GM19043 (cell line): Measurements from ENCODE around the gene CMBL.

Experiments
- ATAC-seq: cut with Tn5 transposase; IDR thresholded peaks from one replicate; pipeline ENCODE4 v1.9.1; 2021; ENCODE audit warnings: low read depth; ENCODE audit not compliant: unreplicated experiment

Gene CMBL

DNA sequence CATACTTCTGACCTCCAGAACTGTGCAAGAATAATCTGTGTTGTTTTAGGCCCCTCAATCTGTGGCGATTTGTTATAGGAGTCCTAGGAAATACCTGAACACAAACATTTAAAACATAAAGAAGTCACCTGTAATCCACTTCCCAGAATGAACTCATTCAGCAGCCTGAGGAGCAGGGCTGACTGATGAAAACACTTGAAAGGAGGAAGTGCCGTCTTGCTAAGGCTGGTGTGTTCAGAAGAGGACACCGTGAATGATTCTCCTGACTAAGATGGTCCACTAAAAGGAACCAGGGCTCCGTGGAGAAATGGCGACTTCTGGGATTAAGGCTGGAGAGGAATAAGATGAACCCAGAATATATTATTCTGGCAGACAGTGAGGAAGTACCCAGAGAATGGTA, 27.1 kb upstream of the CMBL start:
- ATAC-seq = no peak

DNA sequence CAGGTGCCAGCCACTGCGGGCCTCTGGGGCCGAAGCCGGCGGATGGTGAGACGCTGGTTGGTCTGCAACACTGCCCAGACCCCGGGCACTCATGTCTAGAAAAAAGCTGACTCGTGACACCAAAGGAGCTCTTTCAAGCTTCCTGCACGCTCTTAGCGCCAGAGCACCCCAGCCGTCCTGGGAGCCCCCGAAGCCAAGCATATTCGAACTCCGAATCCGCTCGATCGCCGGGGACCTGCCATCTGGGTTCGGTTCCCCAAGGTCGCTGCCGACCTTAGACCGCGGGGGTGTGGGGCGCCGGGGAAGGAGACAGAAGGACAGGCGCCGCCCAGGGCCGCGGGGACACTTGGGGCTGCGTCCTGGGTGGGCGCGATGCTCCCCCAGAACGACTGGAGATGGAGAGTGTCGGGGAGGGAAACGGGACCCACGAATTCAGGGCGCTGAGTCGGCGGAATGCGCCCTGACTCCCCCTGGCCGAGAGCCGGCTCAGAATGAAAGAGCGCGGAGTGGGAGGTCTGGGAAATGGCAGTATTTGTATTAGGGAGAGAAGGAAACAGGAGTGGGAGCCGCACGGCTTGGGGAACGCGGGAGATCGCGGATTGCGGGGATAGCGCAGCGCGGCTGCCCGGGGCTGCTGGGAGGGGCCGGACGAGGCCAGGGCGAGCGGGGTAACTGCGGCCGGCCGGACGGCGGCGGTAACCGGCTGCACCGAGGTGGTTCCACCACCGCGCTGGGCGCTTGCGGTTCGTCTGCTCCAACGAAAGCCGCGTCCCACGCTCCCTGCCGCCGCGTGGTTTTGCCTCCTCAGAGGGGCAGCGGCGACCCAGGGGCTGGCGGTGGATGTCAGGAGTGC, 25.7 kb upstream of the CMBL start:
- ATAC-seq = peak; percentile 57

DNA sequence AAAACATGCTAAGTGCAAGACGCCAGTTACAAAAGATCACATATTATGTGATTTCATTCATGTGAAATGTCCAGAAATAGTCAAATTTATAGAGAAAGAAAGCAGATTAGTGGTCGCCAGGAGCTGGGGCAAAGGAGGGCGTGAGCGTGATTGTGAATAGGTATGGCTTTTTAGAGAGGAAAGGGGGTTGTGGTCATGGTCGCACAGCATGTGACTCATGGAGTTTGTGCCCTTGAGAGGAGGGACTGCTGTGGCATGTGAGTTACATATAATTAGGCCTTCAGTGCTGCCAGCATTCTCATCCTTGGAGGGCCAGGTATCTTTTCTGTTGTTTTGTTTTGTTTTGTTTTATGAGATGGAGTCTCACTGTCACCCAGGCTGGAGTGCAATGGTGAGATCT, 24.6 kb upstream of the CMBL start:
- ATAC-seq = no peak

DNA sequence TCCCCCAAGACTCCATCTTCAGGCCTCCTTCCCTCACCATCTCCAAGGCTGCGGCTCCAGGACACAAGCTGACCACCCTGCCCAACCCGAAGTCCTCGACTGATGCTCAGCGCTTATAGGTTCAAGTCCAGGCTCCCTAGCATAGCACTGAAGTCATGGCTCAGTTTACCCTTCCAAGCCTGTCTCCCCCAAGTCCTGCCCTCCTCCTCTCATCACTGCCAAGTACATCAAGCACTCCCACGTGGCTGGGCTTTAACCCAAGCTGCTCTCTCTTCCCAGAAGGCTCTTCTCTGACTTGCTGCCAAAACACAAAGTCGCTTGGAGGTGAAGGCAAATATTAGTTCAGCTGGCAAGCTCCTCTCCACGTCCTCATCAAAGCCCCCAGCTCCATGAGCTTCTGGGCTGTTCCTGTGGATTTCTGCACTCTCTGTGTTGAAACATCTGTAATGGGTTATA, 23.7 kb upstream of the CMBL start:
- no peak for ATAC-seq

DNA sequence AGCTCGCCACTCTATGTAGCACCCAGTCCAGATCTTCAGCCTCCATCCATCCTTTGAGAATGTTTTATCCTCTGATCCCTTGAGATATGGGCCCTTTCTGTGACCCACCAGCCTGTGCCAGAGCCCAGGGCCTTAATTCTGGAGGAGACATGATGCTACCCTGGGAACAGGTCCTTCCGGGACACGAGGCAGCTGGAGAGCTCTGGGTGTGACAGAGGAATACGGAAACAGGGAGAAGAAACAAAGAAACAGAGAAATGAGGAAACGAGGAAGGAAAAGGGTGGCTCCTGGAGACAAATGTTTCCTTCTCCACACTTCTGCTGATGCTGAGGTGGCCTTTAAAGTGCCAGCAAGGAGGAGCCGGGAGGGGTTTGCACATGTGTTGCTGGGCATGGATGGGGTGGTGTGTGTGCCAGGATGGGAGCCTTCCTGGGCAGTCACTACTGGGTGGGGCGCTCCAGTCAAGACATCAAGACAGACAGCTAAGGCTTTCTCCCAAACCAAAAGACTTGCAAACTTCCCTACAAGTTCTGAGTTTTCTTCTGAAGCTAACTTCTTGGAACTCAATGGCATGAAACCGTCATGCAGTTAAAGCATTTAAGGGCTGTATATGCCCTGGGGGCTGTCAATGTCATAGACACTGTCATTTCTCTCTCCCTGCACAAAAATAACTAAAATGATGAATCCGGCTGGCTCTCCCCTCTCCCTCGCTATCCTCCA, 23.0 kb upstream of the CMBL start:
- no peak for ATAC-seq

DNA sequence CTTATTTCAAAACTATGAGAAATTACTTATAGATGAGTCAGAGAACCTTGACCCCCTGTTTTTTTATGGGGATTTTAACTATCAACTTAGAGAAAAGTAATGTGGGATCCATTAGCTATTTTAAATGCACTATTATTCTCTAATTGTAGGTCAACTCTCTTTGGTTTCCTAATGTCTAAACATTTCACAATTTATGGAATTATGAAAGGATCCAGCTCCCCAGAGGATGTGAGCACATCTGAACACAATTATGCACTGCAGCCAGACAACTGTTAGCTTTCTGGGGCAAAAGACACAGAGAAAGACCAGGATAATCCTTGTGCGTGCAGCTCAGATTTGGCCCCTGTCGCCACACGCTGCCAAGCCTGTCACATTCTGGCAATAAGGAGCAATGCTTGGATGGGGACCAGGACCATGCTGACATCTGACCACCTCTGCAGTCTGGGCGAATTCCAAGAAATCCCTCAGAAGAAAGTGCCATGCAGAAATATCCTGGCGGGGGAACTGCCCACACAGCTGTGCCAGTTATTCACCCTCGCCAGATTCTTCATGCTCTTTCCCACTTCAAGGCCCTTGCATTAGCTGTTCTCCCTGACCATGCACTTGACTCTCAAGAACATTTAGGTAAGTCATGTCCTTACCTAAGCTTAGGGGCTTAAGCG, 22.2 kb upstream of the CMBL start:
- no peak for ATAC-seq

DNA sequence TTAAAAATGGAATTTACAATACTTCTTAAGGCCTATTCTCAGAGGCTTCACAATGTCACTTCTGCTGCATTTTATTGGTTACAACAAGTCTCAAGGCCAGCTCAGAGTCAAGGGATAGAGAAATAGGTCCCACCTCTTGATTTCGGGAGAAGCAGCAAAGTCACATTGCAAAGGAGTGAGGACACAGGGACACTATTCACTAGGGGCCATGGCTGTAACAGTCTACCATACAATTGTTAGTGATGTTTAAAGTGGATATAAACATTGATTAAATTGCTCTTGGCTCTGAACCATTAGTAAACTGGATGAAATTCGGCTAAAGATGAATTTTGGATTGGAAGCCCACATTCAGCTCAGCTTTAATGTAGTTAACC, 21.7 kb upstream of the CMBL start:
- ATAC-seq = no peak

DNA sequence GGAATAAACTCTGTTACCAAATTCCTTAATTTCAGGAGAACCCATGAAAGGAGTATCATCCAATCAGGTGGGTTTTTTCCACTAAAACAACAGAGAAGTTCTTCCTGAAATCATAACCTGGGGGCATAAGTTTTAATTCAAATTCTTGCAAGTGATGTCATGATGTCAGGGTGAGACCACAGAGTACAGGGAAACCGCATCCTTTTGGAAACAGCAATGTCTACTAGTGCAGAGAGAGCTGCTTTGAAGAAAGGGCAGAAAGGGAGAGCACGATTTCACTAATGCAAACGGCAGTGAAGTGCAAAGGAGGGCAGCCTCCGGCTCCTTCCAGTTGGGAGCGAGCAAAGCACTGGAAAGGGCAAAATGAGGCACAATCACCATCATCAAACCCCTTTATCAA, 20.6 kb upstream of the CMBL start:
- ATAC-seq = no peak

DNA sequence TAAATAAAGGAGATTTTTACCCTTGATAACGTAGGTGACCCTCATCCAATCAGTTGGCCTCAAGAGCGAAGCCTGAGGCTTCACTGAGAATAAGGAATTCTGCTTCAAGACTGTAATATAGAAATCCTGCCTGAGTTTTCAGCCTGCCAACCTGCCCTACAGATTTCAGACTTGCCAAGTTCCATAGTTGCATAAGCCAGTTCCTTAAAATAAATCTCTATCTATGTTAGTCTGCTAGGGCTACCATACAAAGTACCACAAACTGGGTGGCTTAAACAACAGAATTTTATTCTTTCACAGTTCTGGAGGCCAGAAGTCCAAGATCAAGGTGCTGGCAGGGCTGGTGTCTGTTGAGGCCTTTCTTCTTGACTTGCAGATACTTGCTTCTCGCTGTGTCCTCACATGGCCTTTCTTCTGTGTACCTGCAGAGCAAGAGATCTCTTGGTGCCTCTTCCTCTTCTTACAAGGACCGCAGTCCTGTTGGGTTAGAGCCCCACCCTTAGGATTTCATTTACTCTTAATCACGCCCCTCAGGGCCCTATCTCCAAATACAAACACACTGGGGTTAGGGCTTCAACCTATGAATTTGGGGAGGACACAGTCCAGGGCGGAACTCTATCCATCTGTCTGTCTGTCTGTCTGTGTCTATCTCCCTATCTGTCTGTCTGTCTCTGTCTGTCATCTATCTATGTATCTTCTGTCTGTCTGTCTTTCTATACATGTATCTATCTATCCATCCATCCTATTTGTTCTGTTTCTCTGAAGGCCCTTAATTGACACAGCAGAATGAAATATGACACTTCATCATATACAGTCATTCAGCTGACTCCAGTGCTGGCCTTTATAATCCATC, 17.0 kb upstream of the CMBL start:
- ATAC-seq = no peak

DNA sequence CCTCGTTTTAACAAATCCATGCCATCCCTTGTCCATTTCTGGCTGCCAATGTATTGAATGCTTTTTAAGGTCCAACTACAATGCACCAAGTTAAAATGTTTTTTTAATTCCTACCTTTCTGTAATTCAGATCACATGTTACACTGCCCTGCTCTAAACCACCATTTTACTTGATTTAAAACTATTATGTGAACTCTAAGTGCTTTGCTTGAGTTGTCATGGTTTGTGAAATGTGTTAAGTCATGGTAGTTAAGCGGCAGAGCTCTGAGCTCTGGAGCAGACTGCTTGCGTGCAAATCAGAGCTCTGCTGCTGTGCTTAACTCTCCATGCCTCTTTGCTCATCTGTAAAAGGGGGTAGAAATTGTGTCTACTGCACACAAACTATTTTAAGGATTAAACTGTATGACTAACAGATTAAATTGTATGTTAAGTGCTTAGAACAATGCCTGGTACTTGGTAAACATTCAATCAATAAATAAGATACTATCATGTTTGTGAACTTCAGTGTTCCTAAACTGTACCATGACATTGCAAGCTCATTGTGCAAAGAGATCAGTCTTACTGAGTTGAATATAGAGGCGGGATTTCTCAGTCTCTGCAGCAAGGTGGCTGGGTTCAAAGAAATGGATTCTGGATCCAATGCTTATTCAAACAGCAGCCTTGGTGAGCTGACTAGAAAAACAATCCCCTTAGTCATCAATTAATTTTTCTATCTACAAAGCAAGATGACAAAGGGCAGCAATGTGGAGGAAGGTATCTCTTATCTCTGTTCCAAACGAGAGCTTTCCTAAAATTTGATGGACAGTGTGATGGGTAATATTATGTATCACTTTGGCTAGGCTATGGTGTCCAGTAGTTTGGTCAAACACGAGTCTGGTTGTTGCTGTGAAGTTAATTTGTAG, 16.1 kb upstream of the CMBL start:
- no peak for ATAC-seq

DNA sequence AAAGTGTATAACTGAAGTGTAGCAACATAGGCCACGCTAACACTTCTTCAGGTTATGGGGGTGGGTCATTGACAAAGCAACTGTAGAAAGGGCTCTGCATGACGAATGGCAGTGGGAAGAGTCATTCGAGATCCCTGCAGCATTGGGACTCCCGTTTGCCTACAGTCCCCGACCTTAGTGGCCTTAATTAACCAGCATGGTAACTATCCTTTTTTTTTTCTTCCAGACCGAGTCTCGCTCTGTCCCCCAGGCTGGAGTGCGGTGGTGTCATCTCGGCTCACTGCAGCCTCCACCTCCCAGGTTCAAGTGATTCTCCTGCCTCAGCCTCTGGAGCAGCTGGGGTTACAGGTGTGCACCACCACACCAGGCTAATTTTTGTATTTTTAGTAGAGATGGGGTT, 14.2 kb upstream of the CMBL start:
- ATAC-seq = no peak

DNA sequence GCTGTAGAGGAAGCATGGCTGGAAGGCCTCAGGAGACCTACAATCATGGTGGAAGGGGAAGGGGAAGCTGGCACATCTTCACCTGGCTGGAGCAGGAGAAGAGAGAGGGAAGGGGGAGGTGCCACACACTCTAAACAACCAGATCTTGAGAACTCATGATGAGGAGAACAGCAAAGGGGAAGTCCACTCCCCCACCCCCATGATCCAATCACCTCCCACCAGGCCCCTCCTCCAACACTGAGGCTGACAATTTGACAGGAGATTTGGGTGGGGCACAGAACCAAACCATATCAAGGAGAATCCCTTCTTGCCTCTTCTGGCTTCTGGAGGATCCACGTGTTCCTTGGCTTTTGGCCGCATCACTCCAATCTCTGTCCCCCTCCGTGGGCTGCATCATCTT, 13.1 kb upstream of the CMBL start:
- ATAC-seq = no peak

DNA sequence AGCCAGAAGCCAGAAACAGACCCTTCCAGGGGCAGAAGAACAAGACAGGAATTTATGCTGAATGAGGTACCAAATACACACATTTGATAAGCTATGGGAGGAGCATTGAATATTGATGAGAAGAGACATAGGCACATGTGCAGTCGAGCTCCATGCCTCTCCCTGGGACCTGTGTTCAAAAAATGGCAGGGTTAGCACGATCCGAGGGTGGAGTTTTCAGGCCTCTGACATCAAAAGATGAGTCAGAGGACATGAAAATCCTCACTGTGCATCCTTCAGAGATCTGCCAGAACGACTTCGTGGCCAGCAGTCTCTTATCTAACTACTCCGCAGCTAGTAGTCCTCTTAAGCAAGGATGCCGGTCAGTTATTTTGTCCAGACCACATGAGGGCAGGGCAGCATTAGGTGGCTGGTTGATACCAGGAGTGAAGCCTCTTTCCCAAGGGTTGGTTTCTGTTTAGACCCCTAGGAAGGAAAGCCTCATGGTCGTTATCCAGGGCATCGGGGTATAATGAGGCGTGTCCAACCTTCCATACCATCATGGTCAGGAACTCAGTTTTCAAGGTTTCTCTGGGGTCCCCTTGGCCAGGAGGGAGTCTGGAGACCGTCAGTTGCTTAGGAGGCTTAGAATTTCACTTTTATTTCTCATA, 11.6 kb upstream of the CMBL start:
- no peak for ATAC-seq

DNA sequence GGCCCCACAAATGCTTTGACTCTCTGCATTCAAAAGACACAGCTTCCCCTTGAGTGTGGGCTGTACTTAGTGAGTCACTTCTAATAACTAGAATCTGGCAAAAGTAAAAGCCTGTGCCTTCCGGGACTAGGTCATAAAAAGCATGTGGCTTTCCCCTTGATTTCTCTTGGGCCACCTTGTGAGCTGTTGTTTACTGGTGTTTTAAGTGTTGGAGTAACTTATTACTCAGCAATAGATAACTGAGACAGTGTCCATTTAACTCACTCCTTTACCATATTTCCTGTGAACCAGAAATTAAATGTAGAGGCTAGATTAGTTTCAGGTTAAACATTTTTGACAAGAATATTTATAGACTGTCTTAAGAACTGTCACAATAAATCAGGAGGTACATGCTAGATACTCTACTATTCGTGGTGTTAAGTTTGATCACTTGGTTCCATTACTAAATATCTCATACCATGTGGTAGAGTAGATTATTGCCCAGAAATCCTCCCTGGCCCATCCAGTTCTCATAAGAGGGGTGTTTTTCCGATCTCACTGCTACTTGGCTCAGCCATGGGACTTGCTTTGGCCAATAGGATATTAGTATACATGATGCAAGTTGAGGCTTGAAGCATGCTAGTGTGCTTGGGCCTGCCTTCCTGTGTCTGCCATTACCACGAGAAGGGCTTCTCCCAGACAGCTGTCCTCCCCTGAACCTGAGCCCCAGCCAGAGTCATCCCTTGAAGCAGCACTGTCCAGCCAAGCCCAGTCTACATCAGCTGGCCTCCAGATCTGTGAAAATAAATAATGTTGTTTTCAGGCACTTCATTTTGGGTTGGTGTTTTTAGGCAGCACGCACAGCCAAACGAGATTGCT, 10.4 kb upstream of the CMBL start:
- peak; percentile 67 for ATAC-seq

DNA sequence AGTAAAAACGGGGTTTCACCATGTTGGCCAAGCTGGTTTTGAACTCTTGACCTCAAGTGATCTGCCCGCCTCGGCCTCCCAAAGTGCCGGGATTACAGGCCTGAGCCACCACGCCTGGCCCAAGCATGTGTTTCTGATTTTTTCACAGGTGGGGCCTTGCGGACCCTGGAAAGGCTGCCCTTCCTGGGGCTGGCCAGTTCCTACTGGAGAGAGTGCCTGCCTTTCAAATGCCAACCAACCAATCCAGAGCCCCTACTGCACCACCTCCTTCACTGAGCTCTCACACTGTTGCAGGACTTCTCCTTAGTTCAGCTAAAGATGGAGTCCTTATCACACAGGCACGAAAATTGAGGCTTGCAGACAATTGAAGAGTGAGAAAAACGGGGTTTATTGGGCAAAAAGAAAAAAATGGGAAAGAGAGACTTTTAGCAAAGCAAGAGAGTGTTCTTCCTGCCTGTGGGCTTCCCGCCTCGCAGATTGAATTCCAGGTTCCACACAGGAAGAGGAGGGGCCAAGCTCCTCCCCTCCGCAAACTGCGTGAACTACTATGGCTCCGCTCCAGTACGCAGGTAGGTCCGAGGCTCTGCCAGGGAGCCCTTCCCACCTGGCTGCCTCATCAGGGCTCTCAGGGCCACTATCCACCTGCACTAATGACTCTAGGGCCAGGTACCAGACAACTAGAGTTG, 8.3 kb upstream of the CMBL start:
- ATAC-seq = no peak

DNA sequence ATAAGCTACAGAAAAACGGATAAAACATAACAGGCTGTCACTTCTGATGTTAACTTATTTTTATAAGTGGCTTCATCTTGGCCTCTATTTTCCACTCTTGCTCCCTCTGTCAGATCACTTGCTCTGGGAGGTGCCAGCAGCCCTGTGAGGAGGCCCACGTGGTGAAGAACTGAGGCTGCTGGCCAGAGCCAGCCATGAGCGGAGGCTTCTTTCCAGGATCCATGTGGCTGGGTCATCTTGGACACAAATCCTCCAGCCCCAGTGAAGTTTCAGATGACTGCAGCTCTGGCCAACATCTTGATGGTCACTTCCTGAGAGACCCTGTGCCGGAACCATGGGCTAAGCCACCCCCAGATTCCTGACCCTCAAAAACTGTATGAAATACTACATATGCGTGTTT, 7.5 kb upstream of the CMBL start:
- ATAC-seq = no peak

DNA sequence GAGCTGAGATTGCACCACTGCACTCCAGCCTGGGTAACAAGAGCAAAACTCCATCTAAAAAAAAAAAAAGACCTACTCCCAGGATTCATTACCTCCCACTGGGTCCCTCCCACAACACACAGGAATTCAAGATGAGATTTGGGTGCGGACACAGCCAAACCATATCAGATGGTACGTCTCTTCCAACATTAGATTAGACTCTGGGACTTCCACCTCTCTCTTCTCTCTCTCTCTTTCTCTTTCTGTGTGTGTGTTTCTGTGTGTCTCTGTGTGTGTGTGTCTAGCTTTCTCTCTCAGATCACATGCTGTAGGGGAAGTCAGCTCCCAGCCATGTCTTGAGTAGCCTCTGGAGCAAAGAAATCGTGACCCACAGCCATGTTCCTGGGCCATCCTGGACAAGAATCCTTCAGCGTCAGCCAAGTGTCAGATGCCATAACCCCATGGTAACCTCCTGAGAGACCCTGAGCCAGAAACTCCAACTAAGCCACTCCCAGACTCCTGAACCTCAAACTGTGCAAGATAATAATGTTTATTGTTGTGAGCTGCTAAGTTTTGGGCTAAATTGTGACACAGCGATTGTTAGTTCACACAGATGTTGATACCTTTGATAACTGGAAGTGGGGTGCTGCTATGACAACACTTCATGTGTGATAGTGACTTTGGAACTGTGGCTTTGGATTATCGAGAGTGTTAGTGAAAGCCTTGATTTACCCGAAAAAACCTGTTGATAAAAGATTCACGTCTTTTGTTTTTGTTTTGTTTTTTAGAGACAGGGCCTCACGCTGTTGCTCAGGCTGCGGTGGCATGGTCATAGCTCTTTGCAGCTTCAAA, 4.1 kb upstream of the CMBL start:
- no peak for ATAC-seq
